GM12878 (cell line): Measurements from ENCODE around the gene LRRC3B. TPM values are rescaled to one million over a fixed set of nuclear protein-coding genes. Genes with fewer than 3 reads are reported as not detected.
"Not testable (repeated sequence)": the region's sequence is repeated elsewhere in the genome, so short reads cannot be mapped to it uniquely, and the experiment has no call there.

ENCODE experiments used
- ATAC-seq: fragments of 200-7000 bp; cut with Tn5 transposase; 3 replicates; pipeline ENCODE4 v1.9.1; 2020; ENCODE audit warnings: mild to moderate bottlenecking, moderate library complexity
- BruUV-seq: library from RNA; stranded (reverse); fragments of 400-500 nt; replicated peaks from 2 replicates; lab custom pipeline; 2021; lab: Mats Ljungman, UMichigan
- CTCF ChIA-PET: fragments of 300-600 bp; sonication (Branson Sonifier 250); formaldehyde crosslinking; extraction: SDS; loops from one replicate; lab custom pipeline; 2021; ENCODE audit warnings: inconsistent platforms; lab: Yijun Ruan, JAX
- POLR2A ChIA-PET: fragments of 350-600 bp; formaldehyde crosslinking; extraction: SDS; loops from one replicate; lab custom pipeline; 2021; ENCODE audit warnings: inconsistent platforms; lab: Charles Lee
- RAD21 ChIA-PET: fragments of 300-600 bp; sonication (Branson Sonifier 250); formaldehyde crosslinking; loops from one replicate; lab custom pipeline; 2023; ENCODE audit warnings: antibody characterized with exemption; ENCODE audit not compliant: unreplicated experiment; lab: Charles Lee
- SMC1A ChIA-PET: fragments of 300-600 bp; sonication (Branson Sonifier 250); formaldehyde crosslinking; loops from one replicate; lab custom pipeline; 2023; ENCODE audit not compliant: unreplicated experiment, uncharacterized antibody; lab: Charles Lee
- DNase-seq: peaks from one replicate; pipeline ENCODE4 v3.0.0-alpha.2; 2011; ENCODE audit warnings: low read depth, low spot score
- FAIRE-seq: peaks from 3 replicates; lab custom pipeline; 2011; peaks lifted over from hg19 to GRCh38; lab: Jason Lieb, UNC
- H2AFZ ChIP-seq: 2 replicates; pipeline ENCODE4 v1.6.0; 2011; ENCODE audit warnings: low read depth, low read length, control low read depth; ENCODE audit not compliant: control insufficient read depth
- H3K27ac ChIP-seq: 2 replicates; pipeline ENCODE4 v1.5.1; 2011; ENCODE audit warnings: control low read depth; ENCODE audit not compliant: control insufficient read depth, insufficient read depth
- H3K27me3 ChIP-seq, 2 experiments: replicated peaks in 1 of 2; 2 replicates each; pipeline versions ENCODE4 v1.6.0 to v1.6.1; 2011; ENCODE audit warnings: low read length in 1 of 2; ENCODE audit not compliant: control insufficient read depth in 2 of 2, insufficient read depth in 2 of 2
- H3K36me3 ChIP-seq, 2 experiments: 2 replicates each; pipeline ENCODE4 v1.5.1; 2011; ENCODE audit warnings: low read length in 1 of 2; ENCODE audit not compliant: control insufficient read depth in 2 of 2, insufficient read depth in 2 of 2
- H3K4me1 ChIP-seq: 2 replicates; pipeline ENCODE4 v1.6.1; 2011; ENCODE audit warnings: mild to moderate bottlenecking, low read length, moderate library complexity, mixed read lengths; ENCODE audit not compliant: control insufficient read depth, insufficient read depth
- H3K4me2 ChIP-seq: 2 replicates; pipeline ENCODE4 v1.6.0; 2011; ENCODE audit warnings: control low read depth; ENCODE audit not compliant: control insufficient read depth, insufficient read depth
- H3K4me3 ChIP-seq: fragments of 200-600 bp; sonication (generic); 2 replicates; pipeline ENCODE4 v1.5.1; 2016
- H3K79me2 ChIP-seq: 2 replicates; pipeline ENCODE4 v1.6.0; 2011; ENCODE audit warnings: low read length; ENCODE audit not compliant: control insufficient read depth, insufficient read depth
- H3K9ac ChIP-seq: 2 replicates; pipeline ENCODE4 v1.8.0; 2011; ENCODE audit warnings: low read length, control low read depth, mixed read lengths; ENCODE audit not compliant: control insufficient read depth, insufficient read depth
- H3K9me3 ChIP-seq: replicated peaks from 3 replicates; pipeline ENCODE4 v1.5.1; 2011; ENCODE audit warnings: mild to moderate bottlenecking, low read length; ENCODE audit not compliant: control insufficient read depth, insufficient read depth
- H4K20me1 ChIP-seq: 2 replicates; pipeline ENCODE4 v1.6.0; 2011; ENCODE audit not compliant: control insufficient read depth, insufficient read depth
- DPF2 ChIP-seq: fragments of 450-650 bp; IDR thresholded peaks from 2 replicates; pipeline ENCODE4 v1.6.1; 2017; ENCODE audit warnings: mild to moderate bottlenecking
- E2F8 ChIP-seq: fragments of 450-650 bp; IDR thresholded peaks from 2 replicates; pipeline ENCODE4 v1.6.1; 2018; ENCODE audit warnings: mild to moderate bottlenecking, low read depth, moderate library complexity; ENCODE audit not compliant: partially characterized antibody
- E4F1 ChIP-seq: fragments of 450-650 bp; IDR thresholded peaks from 2 replicates; pipeline ENCODE4 v1.6.1; 2018; ENCODE audit warnings: borderline replicate concordance, mild to moderate bottlenecking; ENCODE audit not compliant: partially characterized antibody
- ESRRA ChIP-seq: IDR thresholded peaks from 2 replicates; pipeline ENCODE4 v1.6.1; 2012; ENCODE audit warnings: mild to moderate bottlenecking, low read length, improper control_type of control experiment
- FOXM1 ChIP-seq: IDR thresholded peaks from 2 replicates; pipeline ENCODE4 v1.6.1; 2012; ENCODE audit warnings: low read depth, mild to moderate bottlenecking, inconsistent platforms, low read length, moderate library complexity
- HDAC6 ChIP-seq: fragments of 200-600 bp; sonication (generic); IDR thresholded peaks from one replicate; pipeline ENCODE4 v1.8.0; 2017; ENCODE audit warnings: antibody characterized with exemption; ENCODE audit not compliant: unreplicated experiment
- IRF4 ChIP-seq: IDR thresholded peaks from 2 replicates; pipeline ENCODE4 v1.6.1; 2011; ENCODE audit warnings: low read depth, low read length
- RBBP5 ChIP-seq: fragments of 200-600 bp; sonication (generic); conservative IDR thresholded peaks from 2 replicates; pipeline ENCODE4 v1.6.1; 2016
- ZBTB4 ChIP-seq: fragments of 450-650 bp; formaldehyde crosslinking; IDR thresholded peaks from 2 replicates; pipeline ENCODE4 v1.4.0; 2022; ENCODE audit warnings: mild to moderate bottlenecking, moderate library complexity
- WGBS: methylation state at CpG from one replicate; pipeline ENCODE4 v1.1.6; 2016; ENCODE audit warnings: low lambda C conversion rate; ENCODE audit not compliant: insufficient replicate concordance, insufficient coverage; ENCODE audit errors: missing lambda C conversion rate; 5-methylcytosine and 5-hydroxymethylcytosine counted together
- in situ Hi-C: fragments of 300-500 bp; cut with MboI; formaldehyde crosslinking; loops from 9 replicates; pipeline ENCODE4 v1.14.3; 2018; ENCODE audit warnings: mixed read lengths
- intact Hi-C: fragments of 100-400 bp; cut with micrococcal nuclease; formaldehyde crosslinking; loops from one replicate; pipeline ENCODE4 v1.14.2; 2022; ENCODE audit not compliant: unreplicated experiment
- polyA plus RNA-seq, 11 experiments: library from polyadenylated mRNA; depleted of rRNA in 4 of 11; unstranded in 6 of 11; stranded (reverse) in 5 of 11; fragments of >200 nt; fragmentation: Nextera tagmentation in 4 of 11; fragmentation: Illumina TruSeq in 1 of 11; extraction: Ambion mirVana in 4 of 11; extraction: Trizol in 1 of 11; gene quantifications; 1 replicate in 1 of 11; 2 replicates in 10 of 11; pipeline versions ENCODE4 v1.2.1 to v1.2.3, GENCODE V29; 2011 to 2016; ENCODE audit warnings: inconsistent platforms in 2 of 11, missing spikeins in 2 of 11, low read depth in 1 of 11
- total RNA-seq, 4 experiments: library from RNA; depleted of rRNA in 3 of 4; stranded (reverse); fragments of >200 nt in 3 of 4; fragmentation: Illumina TruSeq in 1 of 4; extraction: Trizol in 1 of 4; gene quantifications; 2 replicates each; pipeline versions ENCODE4 v1.2.1 to v1.2.3, GENCODE V29; 2013 to 2021

LRRC3B gene
- total and polyA plus RNA-seq, 10 of the 15 experiments (the other 5 are each of a cell fraction or from before 2014, with no cell fraction given) = not detected

- ATAC-seq (no peak), FAIRE-seq (no peak), DNase-seq (no peak)
- Histone ChIP-seq H2AFZ (no peak overlapping the region), H3K27ac (no peak overlapping the region), H3K4me2 (no peak overlapping the region), H3K4me1 (no peaks in the 10 kb centered on the region), H3K36me3 (no peaks in the 10 kb centered on the region), H3K9me3 (no peaks in the 10 kb centered on the region), H3K79me2 (no peaks in the 10 kb centered on the region), H4K20me1 (no peaks in the 10 kb centered on the region), H3K4me3 (no peak overlapping the region), H3K27me3 (no peaks in the 10 kb centered on the region), H3K9ac (no peak overlapping the region)
- in situ Hi-C loops = no loop called here
- TF ChIP-seq FOXM1 (no peak), IRF4 (no peak), ESRRA (no peak), E4F1 (no peak), ZBTB4 (no peak), RBBP5 (no peak), DPF2 (no peak), HDAC6 (no peak), E2F8 (no peak)
- ChIA-PET POLR2A (no interaction called here), RAD21 (no interaction called here), SMC1A (no interaction called here), CTCF (no interaction called here)
- intact Hi-C loops = no loop called here
- WGBS = 31% methylated on average over 3 of the region's 3 CpGs
- BruUV-seq = no TSS peak
Observed at GRCh38 chr3:26596335-26596734, 26.2 kb upstream of the LRRC3B start.

- H3K9ac ChIP-seq, H3K4me1 ChIP-seq, H2AFZ ChIP-seq, H3K27me3 ChIP-seq, H3K36me3 ChIP-seq, H3K9me3 ChIP-seq, intact Hi-C loops, ATAC-seq, DNase-seq, H3K79me2 ChIP-seq, H3K4me3 ChIP-seq, H3K4me2 ChIP-seq, POLR2A ChIA-PET, in situ Hi-C loops, H3K27ac ChIP-seq, H4K20me1 ChIP-seq, FAIRE-seq, BruUV-seq, RAD21 ChIA-PET: not testable (repeated sequence)
- SMC1A ChIA-PET = interaction anchor here (0.9 kb wide), 1 partner anchor 25 kb away, joined by 3 read pairs; no protein-coding TSS in a partner anchor
- CTCF ChIA-PET = interaction anchor here (1.5 kb wide), 1 partner anchor 14 kb away, joined by 4 read pairs; no protein-coding TSS in a partner anchor
- 27% methylated on average over 1 of the region's 1 CpG for WGBS
Observed at GRCh38 chr3:26603311-26603710, 19.3 kb upstream of the LRRC3B start.
